HL-60 (cell line): ENCODE data around the gene SH3BP1.

ENCODE experiments used
- GABPA ChIP-seq: IDR thresholded peaks from 2 replicates; pipeline ENCODE4 v1.6.1; 2012; ENCODE audit warnings: low read depth
- POLR2AphosphoS5 ChIP-seq: IDR thresholded peaks from 2 replicates; pipeline ENCODE4 v1.6.1; 2012; ENCODE audit warnings: low read depth
- SPI1 ChIP-seq: IDR thresholded peaks from 2 replicates; pipeline ENCODE4 v1.6.1; 2012; ENCODE audit warnings: low read depth, mild to moderate bottlenecking, borderline replicate concordance
- TF ChIP-seq, protein P1 (sequence below): IDR thresholded peaks from one replicate; pipeline ENCODE4 v1.5.1; 2011; ENCODE audit warnings: low read length, control low read depth, inconsistent platforms; ENCODE audit not compliant: insufficient read depth
- TF ChIP-seq, protein P2 (sequence below): IDR thresholded peaks from 2 replicates; pipeline ENCODE4 v1.6.1; 2012; ENCODE audit warnings: low read depth; ENCODE audit not compliant: insufficient replicate concordance

GRCh38 chr22:37630839-37631435 is 8.5 kb upstream of the SH3BP1 start:
- TF ChIP-seq, protein P1, sequence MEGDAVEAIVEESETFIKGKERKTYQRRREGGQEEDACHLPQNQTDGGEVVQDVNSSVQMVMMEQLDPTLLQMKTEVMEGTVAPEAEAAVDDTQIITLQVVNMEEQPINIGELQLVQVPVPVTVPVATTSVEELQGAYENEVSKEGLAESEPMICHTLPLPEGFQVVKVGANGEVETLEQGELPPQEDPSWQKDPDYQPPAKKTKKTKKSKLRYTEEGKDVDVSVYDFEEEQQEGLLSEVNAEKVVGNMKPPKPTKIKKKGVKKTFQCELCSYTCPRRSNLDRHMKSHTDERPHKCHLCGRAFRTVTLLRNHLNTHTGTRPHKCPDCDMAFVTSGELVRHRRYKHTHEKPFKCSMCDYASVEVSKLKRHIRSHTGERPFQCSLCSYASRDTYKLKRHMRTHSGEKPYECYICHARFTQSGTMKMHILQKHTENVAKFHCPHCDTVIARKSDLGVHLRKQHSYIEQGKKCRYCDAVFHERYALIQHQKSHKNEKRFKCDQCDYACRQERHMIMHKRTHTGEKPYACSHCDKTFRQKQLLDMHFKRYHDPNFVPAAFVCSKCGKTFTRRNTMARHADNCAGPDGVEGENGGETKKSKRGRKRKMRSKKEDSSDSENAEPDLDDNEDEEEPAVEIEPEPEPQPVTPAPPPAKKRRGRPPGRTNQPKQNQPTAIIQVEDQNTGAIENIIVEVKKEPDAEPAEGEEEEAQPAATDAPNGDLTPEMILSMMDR: no peak
- no peak for TF ChIP-seq POLR2AphosphoS5
- TF ChIP-seq, protein P2, sequence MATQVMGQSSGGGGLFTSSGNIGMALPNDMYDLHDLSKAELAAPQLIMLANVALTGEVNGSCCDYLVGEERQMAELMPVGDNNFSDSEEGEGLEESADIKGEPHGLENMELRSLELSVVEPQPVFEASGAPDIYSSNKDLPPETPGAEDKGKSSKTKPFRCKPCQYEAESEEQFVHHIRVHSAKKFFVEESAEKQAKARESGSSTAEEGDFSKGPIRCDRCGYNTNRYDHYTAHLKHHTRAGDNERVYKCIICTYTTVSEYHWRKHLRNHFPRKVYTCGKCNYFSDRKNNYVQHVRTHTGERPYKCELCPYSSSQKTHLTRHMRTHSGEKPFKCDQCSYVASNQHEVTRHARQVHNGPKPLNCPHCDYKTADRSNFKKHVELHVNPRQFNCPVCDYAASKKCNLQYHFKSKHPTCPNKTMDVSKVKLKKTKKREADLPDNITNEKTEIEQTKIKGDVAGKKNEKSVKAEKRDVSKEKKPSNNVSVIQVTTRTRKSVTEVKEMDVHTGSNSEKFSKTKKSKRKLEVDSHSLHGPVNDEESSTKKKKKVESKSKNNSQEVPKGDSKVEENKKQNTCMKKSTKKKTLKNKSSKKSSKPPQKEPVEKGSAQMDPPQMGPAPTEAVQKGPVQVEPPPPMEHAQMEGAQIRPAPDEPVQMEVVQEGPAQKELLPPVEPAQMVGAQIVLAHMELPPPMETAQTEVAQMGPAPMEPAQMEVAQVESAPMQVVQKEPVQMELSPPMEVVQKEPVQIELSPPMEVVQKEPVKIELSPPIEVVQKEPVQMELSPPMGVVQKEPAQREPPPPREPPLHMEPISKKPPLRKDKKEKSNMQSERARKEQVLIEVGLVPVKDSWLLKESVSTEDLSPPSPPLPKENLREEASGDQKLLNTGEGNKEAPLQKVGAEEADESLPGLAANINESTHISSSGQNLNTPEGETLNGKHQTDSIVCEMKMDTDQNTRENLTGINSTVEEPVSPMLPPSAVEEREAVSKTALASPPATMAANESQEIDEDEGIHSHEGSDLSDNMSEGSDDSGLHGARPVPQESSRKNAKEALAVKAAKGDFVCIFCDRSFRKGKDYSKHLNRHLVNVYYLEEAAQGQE: no peak
- TF ChIP-seq GABPA: no peak
- no peak for TF ChIP-seq SPI1
